WTC11 (cell line): ENCODE results near the gene SLC10A1. TPM values are rescaled to one million over a fixed set of nuclear protein-coding genes. Genes with fewer than 3 reads are reported as not detected.

ENCODE experiments used
- ATAC-seq: fragments of 200-7000 bp; cut with Tn5 transposase; 2 replicates; pipeline ENCODE4 v1.10.0; 2021; ENCODE audit warnings: mild to moderate bottlenecking, moderate library complexity
- CTCF ChIA-PET: fragments of 300-600 bp; sonication (Branson Sonifier 250); formaldehyde crosslinking; loops from one replicate; lab custom pipeline; 2021; ENCODE audit warnings: antibody characterized with exemption; lab: Charles Lee
- POLR2A ChIA-PET: fragments of 350-600 bp; sonication (Branson Sonifier 250); formaldehyde crosslinking; loops from one replicate; lab custom pipeline; 2021; ENCODE audit warnings: antibody characterized with exemption; lab: Charles Lee
- DNase-seq: peaks from one replicate; pipeline ENCODE4 v3.0.0; 2021; ENCODE audit warnings: low spot score
- H3K27ac Mint-ChIP-seq: 2 replicates; pipeline ENCODE4 v1.8.0; 2021; ENCODE audit warnings: mixed read lengths
- H3K27me3 Mint-ChIP-seq: 2 replicates; pipeline ENCODE4 v1.8.0; 2021; ENCODE audit warnings: low read depth, mild to moderate bottlenecking, moderate library complexity, mixed read lengths
- H3K36me3 Mint-ChIP-seq: 2 replicates; pipeline ENCODE4 v1.8.0; 2021; ENCODE audit warnings: mixed read lengths
- H3K4me1 Mint-ChIP-seq: 2 replicates; pipeline ENCODE4 v1.8.0; 2022; ENCODE audit warnings: mixed read lengths
- H3K4me3 Mint-ChIP-seq: 2 replicates; pipeline ENCODE4 v1.8.0; 2021; ENCODE audit warnings: mild to moderate bottlenecking, moderate library complexity, mixed read lengths
- H3K9me3 Mint-ChIP-seq: 2 replicates; pipeline ENCODE4 v1.8.0; 2021; ENCODE audit warnings: mixed read lengths
- ATF1 ChIP-seq: sonication (generic); formaldehyde crosslinking; IDR thresholded peaks from 2 replicates; pipeline ENCODE4 v1.8.1; 2023; ENCODE audit warnings: mild to moderate bottlenecking, moderate library complexity, missing genetic modification reagents
- ATF6 ChIP-seq: sonication (generic); formaldehyde crosslinking; IDR thresholded peaks from 2 replicates; pipeline ENCODE4 v1.8.1; 2023; ENCODE audit warnings: mild to moderate bottlenecking, missing genetic modification reagents
- CREB1 ChIP-seq: sonication (generic); formaldehyde crosslinking; IDR thresholded peaks from 2 replicates; pipeline ENCODE4 v1.8.0; 2023; ENCODE audit warnings: mild to moderate bottlenecking, missing genetic modification reagents
- E2F1 ChIP-seq: sonication (generic); formaldehyde crosslinking; IDR thresholded peaks from 2 replicates; pipeline ENCODE4 v1.8.0; 2022; ENCODE audit warnings: mild to moderate bottlenecking, missing genetic modification reagents
- E2F4 ChIP-seq: sonication (generic); formaldehyde crosslinking; IDR thresholded peaks from 2 replicates; pipeline ENCODE4 v1.8.1; 2022; ENCODE audit warnings: low read depth, mild to moderate bottlenecking, moderate library complexity, missing genetic modification reagents, borderline replicate concordance
- EMX1 ChIP-seq: fragments of 250-450 bp; sonication (Bioruptor Pico); IDR thresholded peaks from 2 replicates; pipeline ENCODE4 v1.8.0; 2021; ENCODE audit warnings: mild to moderate bottlenecking
- FOXP1 ChIP-seq: sonication (generic); formaldehyde crosslinking; IDR thresholded peaks from 2 replicates; pipeline ENCODE4 v1.8.0; 2022; ENCODE audit warnings: missing genetic modification reagents, mild to moderate bottlenecking, moderate library complexity, borderline replicate concordance
- HMGXB4 ChIP-seq: sonication (generic); formaldehyde crosslinking; IDR thresholded peaks from 2 replicates; pipeline ENCODE4 v1.8.1; 2023; ENCODE audit warnings: mild to moderate bottlenecking, moderate library complexity, missing genetic modification reagents
- IRF2 ChIP-seq: sonication (generic); formaldehyde crosslinking; IDR thresholded peaks from 2 replicates; pipeline ENCODE4 v1.8.0; 2022; ENCODE audit warnings: low read depth, missing genetic modification reagents, borderline replicate concordance
- JUN ChIP-seq: sonication (generic); formaldehyde crosslinking; IDR thresholded peaks from 2 replicates; pipeline ENCODE4 v1.8.0; 2023; ENCODE audit warnings: mild to moderate bottlenecking, missing genetic modification reagents
- MXD4 ChIP-seq: fragments of 250-450 bp; sonication (Bioruptor Pico); IDR thresholded peaks from 2 replicates; pipeline ENCODE4 v1.8.0; 2021; ENCODE audit warnings: mild to moderate bottlenecking, moderate library complexity, borderline replicate concordance
- MYBL2 ChIP-seq: sonication (generic); formaldehyde crosslinking; IDR thresholded peaks from 2 replicates; pipeline ENCODE4 v1.8.1; 2023; ENCODE audit warnings: mild to moderate bottlenecking, moderate library complexity, missing genetic modification reagents
- OVOL2 ChIP-seq: fragments of 250-450 bp; sonication (Bioruptor Pico); IDR thresholded peaks from 2 replicates; pipeline ENCODE4 v1.9.0; 2021; ENCODE audit warnings: mild to moderate bottlenecking, borderline replicate concordance
- SMAD3 ChIP-seq: sonication (generic); formaldehyde crosslinking; IDR thresholded peaks from 2 replicates; pipeline ENCODE4 v1.8.0; 2022; ENCODE audit warnings: missing genetic modification reagents, mild to moderate bottlenecking, borderline replicate concordance
- SMAD4 ChIP-seq: sonication (generic); formaldehyde crosslinking; IDR thresholded peaks from 2 replicates; pipeline ENCODE4 v1.8.0; 2022; ENCODE audit warnings: mild to moderate bottlenecking, missing genetic modification reagents
- SOX15 ChIP-seq: fragments of 250-450 bp; sonication (Bioruptor Pico); IDR thresholded peaks from 2 replicates; pipeline ENCODE4 v1.9.0; 2021; ENCODE audit warnings: mild to moderate bottlenecking
- TCF7 ChIP-seq: sonication (generic); formaldehyde crosslinking; IDR thresholded peaks from 2 replicates; pipeline ENCODE4 v1.8.0; 2022; ENCODE audit warnings: mild to moderate bottlenecking, low read depth, missing genetic modification reagents, moderate library complexity
- TEAD1 ChIP-seq: sonication (generic); formaldehyde crosslinking; IDR thresholded peaks from 2 replicates; pipeline ENCODE4 v1.8.0; 2022; ENCODE audit warnings: mild to moderate bottlenecking, missing genetic modification reagents
- TEAD4 ChIP-seq: sonication (generic); formaldehyde crosslinking; IDR thresholded peaks from 2 replicates; pipeline ENCODE4 v1.8.0; 2022; ENCODE audit warnings: mild to moderate bottlenecking, missing genetic modification reagents
- USF1 ChIP-seq: sonication (generic); formaldehyde crosslinking; IDR thresholded peaks from 2 replicates; pipeline ENCODE4 v1.8.0; 2022; ENCODE audit warnings: mild to moderate bottlenecking, missing genetic modification reagents
- ZMAT4 ChIP-seq: fragments of 250-450 bp; sonication (Bioruptor Pico); IDR thresholded peaks from 2 replicates; pipeline ENCODE4 v1.9.0; 2021; ENCODE audit warnings: mild to moderate bottlenecking
- ZNF416 ChIP-seq: fragments of 250-450 bp; sonication (Bioruptor Pico); IDR thresholded peaks from 2 replicates; pipeline ENCODE4 v1.9.0; 2021; ENCODE audit warnings: mild to moderate bottlenecking, inconsistent platforms
- ZNF425 ChIP-seq: fragments of 250-450 bp; sonication (Bioruptor Pico); conservative IDR thresholded peaks from 2 replicates; pipeline ENCODE4 v1.9.0; 2021; ENCODE audit warnings: mild to moderate bottlenecking
- total RNA-seq: library from RNA; stranded (reverse); gene quantifications from 3 replicates; pipeline ENCODE4 v1.2.3, GENCODE V29; 2021

SLC10A1 gene
- total RNA-seq, 1 experiment from 2014 or later, result 0.09 TPM

GRCh38 chr14:69769623-69770022 is 27.4 kb downstream of the SLC10A1 start:
- TF ChIP-seq MYBL2 (CRISPR knock-in tag) (no peak), OVOL2 (CRISPR knock-in tag) (no peak), TEAD1 (CRISPR knock-in tag) (no peak), ZMAT4 (no peak), EMX1 (CRISPR knock-in tag) (no peak), JUN (CRISPR knock-in tag) (no peak), FOXP1 (CRISPR knock-in tag) (no peak), IRF2 (no peak), SMAD3 (CRISPR knock-in tag) (no peak), TEAD4 (CRISPR knock-in tag) (no peak)
- H3K4me1 Mint-ChIP-seq, result peaks cover 27% of the 10 kb centered on the region
- no peak for DNase-seq

GRCh38 chr14:69768873-69769272 is 28.2 kb downstream of the SLC10A1 start:
- TF ChIP-seq MXD4 (CRISPR knock-in tag), result no peak
- no peak for TF ChIP-seq SMAD4 (CRISPR knock-in tag)
- TF ChIP-seq E2F4 (CRISPR knock-in tag), result no peak
- no peak for TF ChIP-seq E2F1 (CRISPR knock-in tag)
- TF ChIP-seq ZNF416 (CRISPR knock-in tag), result no peak
- no peak for TF ChIP-seq USF1 (CRISPR knock-in tag)
- no peak for TF ChIP-seq TEAD1 (CRISPR knock-in tag)
- TF ChIP-seq ZNF425 (CRISPR knock-in tag), result no peak
- no peak for TF ChIP-seq CREB1 (CRISPR knock-in tag)
- no peak for TF ChIP-seq SOX15 (CRISPR knock-in tag)
- TF ChIP-seq HMGXB4 (CRISPR knock-in tag), result no peak
- TF ChIP-seq ATF6 (CRISPR knock-in tag), result no peak
- TF ChIP-seq TCF7 (CRISPR knock-in tag), result no peak
- TF ChIP-seq ATF1 (CRISPR knock-in tag), result no peak
- TF ChIP-seq, all 79 proteins: peak for 0
- DNase-seq (no peak), ATAC-seq (no peak)
- Mint-ChIP-seq H3K27me3 (peaks cover 2% of the 10 kb centered on the region; the same call in 1 of the 2 replicates), H3K27ac (peak overlapping the region; percentile 100), H3K9me3 (peaks cover 4% of the 10 kb centered on the region; the same call in 1 of the 2 replicates), H3K36me3 (peaks cover 64% of the 10 kb centered on the region), H3K4me3 (peak overlapping the region; percentile 99), H3K4me1 (peaks cover 27% of the 10 kb centered on the region)
- CTCF ChIA-PET, result no interaction called here
- POLR2A ChIA-PET, result no interaction called here

More at GRCh38 chr14:69769623-69770022, 27.4 kb downstream of the SLC10A1 start:
- peak overlapping the region; percentile 37 for H3K4me3 Mint-ChIP-seq
- H3K9me3 Mint-ChIP-seq, result peaks cover 4% of the 10 kb centered on the region; the same call in 1 of the 2 replicates
- ChIA-PET POLR2A (no interaction called here), CTCF (no interaction called here)
- peak overlapping the region; percentile 52; the same call in 1 of the 2 replicates for H3K27ac Mint-ChIP-seq
- H3K36me3 Mint-ChIP-seq, result peaks cover 69% of the 10 kb centered on the region
- no peaks in the 10 kb centered on the region for H3K27me3 Mint-ChIP-seq
- no peak for ATAC-seq
